ENCODE measurements around the gene EIPR1.
"Not testable (repeated sequence)": the region's sequence is repeated elsewhere in the genome, so short reads cannot be mapped to it uniquely, and the experiment has no call there.

The EIPR1 gene

GRCh38 chr2:3301001-3301400 is 76.6 kb downstream of the EIPR1 start:
- DNase-seq, result no peak

- no peak for DNase-seq
These were observed 77.2 kb downstream of the EIPR1 start for GRCh38 chr2:3300224-3300995.

GRCh38 chr2:3299703-3300102 is 77.9 kb downstream of the EIPR1 start:
- DNase-seq, result no peak

- DNase-seq, result no peak
These were observed 78.5 kb downstream of the EIPR1 start for GRCh38 chr2:3299130-3299529.

DNA sequence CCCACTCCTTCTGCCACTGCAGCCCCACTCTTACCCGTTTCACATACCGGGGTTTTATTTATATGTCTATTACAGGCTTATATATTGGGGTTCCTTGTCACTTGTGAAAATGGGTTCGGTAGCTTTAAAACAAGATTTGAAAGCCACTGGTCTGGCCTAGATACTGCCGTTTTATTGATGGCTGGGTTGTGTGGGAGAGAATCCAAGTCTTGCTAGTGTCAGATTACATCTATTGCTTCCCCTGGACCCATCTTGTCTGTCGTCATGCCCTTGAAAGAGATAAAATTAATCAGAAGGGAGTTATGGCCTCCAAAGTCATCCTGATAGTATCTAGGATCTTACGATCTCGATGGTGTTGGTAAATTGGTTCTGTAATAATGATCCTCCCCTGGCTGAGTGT is 79.4 kb downstream of the EIPR1 start:
- no peak for DNase-seq

GRCh38 chr2:3297523-3297922 is 80.1 kb downstream of the EIPR1 start:
- no peak for DNase-seq

DNA sequence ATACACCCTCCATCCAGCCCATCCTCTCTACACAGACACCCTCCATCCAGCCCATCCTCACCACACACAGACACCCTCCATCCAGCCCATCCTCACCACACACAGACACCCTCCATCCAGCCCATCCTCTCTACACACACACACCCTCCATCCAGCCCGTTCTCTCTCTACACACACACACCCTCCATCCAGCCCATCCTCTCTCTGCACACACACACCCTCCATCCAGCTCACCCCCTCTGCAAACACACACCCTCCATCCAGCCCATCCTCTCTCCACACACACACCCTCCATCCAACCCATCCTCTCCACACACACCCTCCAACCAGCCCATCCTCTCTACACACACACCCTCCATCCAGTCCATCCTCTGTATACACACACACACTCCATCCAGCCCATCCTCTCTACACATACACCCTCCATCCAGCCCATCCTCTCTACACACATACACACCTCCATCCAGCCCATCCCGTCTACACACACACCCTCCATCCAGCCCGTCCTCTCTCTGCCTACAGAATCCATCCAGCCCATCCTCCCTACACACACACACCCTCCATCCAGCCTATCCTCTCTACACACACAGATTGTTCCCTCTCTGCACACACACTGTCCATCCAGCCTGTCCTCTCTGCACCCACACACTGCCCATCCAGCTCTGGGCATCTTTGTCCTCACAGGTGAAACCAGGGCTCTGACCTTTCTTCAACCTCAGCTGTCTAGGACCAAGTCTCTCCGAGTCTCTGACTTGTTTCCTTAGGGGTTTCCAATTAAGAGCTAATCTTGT is 81.2 kb downstream of the EIPR1 start:
- DNase-seq, result no peak

DNA sequence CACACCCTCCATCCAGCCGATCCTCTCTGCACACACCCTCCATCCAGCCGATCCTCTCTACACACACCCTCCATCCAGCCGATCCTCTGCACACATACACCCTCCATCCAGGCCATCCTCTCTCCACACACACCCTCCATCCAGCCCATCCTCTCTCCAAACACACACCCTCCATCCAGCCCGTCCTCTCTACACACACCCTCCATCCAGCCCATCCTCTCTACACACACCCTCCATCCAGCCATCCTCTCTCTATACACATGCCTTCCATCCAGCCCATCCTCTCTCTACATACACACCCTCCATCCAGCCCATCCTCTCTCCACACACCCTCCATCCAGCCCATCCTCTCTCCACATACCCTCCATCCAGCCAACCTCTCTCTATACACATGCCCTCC is 83.1 kb downstream of the EIPR1 start:
- DNase-seq, result no peak

DNA sequence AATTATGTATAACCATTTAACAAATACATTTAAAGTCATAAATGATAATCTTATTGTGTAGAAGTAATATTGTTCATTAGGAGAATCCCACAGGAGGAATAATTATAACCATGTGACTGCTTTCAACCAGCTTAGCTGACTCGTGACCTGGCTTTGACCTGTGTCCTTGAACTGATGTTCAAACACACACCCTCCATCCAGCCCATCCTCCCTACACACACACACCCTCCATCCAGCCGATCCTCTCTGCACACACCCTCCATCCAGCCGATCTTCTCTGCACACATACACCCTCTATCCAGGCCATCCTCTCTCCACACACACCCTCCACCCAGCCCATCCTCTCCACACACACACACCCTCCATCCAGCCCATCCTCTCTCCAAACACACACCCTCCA is 83.5 kb downstream of the EIPR1 start:
- DNase-seq, result no peak

DNA sequence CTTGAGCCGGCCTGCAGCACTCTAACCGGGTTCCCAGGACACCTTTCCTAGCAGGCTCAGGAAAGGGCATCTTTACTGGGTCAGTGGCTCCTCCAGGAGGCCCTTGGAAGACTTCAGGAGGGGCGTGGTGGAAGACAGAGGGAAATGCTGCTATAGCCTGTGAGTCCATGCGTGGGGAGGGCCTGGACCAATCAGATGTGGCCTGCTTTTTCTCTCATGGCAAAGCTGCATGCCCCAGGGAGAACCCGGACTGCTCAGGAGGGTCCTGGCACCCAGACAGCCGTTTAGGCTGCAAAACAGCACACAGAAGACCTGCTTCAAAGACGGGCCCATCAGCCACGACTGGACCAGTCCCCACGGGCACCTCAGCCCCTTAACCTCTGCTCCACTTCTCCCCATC is 84.4 kb downstream of the EIPR1 start:
- no peak for DNase-seq

DNA sequence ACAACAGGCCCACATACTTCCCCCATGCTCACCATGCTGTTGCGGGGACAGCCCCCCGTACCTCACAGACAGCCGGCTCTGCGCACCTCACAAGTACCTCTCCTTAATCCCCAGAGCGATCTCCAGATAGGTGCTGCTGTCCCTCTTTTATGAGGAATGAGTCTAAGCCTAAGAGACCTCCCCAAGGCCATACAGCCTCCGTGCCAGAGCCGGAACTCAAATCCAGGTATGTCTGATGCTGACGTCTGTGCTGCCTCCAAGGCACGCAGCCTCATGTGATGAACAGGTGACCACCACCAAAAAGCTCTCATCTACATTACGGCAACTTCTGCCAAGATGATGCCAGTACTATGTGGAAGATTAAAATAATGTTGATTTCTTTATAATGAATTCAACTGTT is 85.2 kb downstream of the EIPR1 start:
- DNase-seq, result no peak

GRCh38 chr2:3291750-3292149 is 85.9 kb downstream of the EIPR1 start:
- DNase-seq, result no peak

DNA sequence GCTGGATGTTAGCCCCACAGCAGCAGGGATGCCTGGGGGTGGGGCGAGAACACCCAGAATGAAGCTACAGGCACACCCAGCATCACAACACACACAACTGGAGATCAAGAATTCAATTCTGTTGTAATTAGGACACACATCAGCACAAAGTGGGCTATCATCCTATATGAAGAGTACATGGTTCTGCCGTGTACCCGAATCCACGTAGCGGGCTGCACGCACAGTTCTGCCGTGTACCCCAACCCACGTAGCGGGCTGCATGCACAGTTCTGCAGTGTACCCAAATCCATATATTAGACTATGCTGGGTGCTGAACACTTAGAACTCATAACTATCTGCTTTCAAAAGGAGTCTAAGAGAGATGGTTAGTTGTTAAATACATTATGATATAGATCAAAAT is 86.5 kb downstream of the EIPR1 start:
- DNase-seq, result no peak

- DNase-seq, result no peak
These were observed 87.0 kb downstream of the EIPR1 start for GRCh38 chr2:3290655-3291054.

DNA sequence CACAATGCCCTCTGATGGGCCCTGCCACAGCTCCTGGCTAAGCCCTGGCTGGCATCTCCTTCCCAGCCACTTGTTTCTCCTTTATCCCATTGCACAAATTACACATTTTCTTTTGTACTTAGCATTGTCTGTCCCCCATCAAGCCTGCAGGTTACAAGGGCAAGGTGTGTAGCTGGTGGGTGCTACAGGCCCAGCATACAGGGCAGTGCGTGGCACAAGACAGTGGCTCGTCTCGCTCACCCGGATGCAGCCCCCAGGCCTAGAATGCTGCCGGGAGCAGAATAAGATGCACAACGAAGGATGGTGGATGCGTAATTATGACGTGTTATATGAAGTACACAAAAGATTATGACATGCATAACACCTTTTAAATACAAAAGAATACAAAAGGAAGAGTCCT is 87.6 kb downstream of the EIPR1 start:
- DNase-seq, result no peak

DNA sequence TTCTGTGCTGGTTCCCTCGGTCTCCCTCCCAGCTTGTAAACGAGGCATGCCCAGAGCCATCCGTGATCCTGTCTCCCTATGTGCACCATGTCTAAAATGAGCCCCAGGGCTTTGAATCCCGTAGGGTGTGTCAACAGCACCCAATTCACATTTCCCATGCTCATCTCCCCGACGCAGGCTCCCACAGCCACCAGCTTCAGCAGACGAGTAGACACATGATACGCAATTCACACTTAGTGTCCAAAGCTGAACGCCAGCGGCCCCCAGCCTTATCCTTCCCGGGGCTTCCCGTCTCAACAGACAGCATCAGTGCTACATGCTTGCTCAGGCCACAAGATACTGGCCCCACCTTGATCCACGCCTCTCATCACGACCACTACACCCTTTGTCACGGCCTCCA is 88.1 kb downstream of the EIPR1 start:
- no peak for DNase-seq

DNA sequence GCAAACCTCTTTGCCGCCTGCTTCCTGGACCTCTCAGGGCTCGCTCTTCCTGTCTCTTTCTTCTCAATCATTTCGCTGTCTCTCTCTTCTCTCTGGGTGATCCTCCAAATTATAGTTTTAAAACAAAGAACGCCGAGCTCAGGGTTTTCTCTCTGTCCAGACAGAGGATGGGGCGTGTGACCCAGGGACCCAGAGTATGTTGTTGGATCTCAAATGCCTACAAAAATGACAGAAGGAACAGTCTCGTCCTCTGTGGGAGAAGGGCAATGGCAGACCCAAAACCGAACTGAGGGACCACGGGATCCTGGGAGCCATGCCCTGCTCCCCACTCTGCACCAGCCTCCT is 88.5 kb downstream of the EIPR1 start:
- DNase-seq, result no peak

- no peak for DNase-seq
These were observed 89.0 kb downstream of the EIPR1 start for GRCh38 chr2:3288470-3289170.

DNA sequence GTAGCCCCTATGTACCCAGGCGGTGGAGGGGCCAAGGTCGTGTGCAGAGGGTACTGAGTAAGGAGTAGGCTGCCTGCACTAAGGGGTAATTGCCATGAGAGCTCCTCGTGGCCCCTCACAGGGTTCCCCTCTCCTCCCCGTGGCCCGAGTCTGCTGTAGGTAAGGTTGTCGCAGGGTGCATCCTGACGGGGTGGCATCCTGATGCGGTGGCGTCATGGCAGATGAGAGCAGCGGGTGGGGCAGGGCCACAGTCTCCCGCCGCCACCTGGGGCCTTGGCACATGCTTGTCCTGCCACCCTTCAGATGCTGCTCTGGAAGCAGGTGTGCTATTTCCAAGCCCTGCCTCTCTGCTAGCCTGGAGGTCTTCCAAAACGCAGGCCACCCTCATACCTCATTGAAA is 89.7 kb downstream of the EIPR1 start:
- DNase-seq, result no peak

DNA sequence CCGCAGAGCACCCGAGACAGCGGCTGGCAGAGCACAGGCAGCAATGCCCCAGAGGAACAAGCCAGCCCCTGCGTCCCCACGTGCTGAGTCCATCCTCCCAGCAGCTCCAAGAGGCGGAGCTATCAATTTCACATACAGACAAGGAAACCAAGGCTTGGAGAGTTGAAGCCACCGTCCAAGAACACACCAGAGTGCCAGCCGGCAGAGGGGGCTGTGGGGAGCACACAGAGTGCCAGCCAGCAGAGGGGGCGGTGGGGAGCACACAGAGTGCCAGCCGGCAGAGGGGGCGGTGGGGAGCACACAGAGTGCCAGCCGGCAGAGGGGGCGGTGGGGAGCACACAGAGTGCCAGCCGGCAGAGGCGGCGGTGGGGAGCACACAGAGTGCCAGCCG is 91.0 kb downstream of the EIPR1 start:
- DNase-seq, result not testable (repeated sequence)

GRCh38 chr2:3285901-3286645 is 91.5 kb downstream of the EIPR1 start:
- DNase-seq, result no peak

DNA sequence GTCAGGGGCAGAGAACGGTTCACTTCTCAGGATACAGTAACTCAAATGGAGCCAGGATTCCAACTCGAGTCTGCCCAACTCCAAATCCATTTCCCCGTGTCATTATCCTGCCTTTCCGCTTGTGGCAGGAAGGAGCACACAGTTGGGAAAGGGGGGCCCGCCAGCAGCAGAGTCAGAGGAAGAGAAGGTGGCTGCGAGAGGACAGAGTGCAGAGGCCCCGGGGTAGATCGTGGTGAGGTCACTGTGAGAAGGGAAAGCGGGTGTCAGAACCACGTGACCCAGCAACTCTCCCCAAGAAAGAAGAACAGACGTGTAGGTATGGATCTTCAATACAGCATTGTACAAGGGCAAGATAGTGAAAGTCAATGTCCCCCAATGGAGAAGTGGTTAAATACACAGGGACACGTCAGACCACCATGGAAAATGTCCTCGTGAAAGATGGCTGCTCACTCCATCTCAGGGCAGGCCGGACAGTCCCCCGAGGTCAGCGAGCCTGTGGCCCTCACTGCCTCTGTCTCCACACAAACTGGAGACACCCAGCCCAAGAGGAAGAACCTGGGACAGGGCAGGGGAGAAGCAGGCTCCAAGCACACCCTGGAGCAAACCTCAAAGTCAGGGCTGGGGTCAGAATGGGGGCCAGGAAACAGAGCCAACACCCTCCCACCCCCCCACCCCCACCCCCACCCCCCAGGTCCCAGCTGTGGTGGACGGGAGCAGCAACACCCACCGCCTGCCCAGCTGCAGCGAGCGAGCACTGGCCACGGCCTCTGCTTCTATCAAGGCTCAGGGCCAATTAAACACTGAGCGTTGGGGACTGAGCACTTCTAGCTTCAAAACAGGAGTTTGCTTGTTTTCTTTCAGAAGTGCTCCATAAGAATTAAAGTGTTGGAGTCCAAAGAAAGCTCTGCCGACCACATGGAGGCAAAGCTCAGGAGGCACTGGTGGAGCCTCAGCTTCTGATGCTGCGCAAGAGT is 92.7 kb downstream of the EIPR1 start:
- no peak for DNase-seq
